HTR-8/SVneo (cell line): Measurements from ENCODE around the gene POMT2.

Source experiments
- DNase-seq: peaks from one replicate; pipeline ENCODE4 v3.0.0; 2011; ENCODE audit warnings: low spot score, mixed read lengths; ENCODE audit not compliant: insufficient read length
- FAIRE-seq: peaks from 2 replicates; lab custom pipeline; 2011; peaks lifted over from hg19 to GRCh38; lab: Jason Lieb, UNC

Gene POMT2

DNA sequence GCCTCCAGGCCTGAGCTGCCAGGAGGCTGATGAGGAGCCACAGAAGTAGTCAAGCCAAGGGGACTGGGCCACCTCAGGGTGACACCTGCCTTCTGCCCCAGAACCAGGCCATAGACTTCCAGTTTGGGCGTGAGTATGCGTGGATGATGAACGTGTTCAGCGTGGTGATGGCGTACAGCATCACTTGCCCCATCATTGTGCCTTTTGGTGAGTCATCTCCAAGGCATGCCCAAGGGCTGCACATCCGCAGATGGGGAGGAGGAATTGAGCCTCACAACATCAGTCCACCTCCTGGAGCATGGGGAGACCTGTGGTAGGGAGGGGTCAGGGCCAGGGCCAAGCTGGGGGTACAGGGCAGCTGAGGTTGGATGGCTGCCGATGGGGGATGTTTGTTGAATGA is 72.0 kb downstream of the POMT2 start:
- no peak for DNase-seq
- FAIRE-seq, result peak; percentile 80

DNA sequence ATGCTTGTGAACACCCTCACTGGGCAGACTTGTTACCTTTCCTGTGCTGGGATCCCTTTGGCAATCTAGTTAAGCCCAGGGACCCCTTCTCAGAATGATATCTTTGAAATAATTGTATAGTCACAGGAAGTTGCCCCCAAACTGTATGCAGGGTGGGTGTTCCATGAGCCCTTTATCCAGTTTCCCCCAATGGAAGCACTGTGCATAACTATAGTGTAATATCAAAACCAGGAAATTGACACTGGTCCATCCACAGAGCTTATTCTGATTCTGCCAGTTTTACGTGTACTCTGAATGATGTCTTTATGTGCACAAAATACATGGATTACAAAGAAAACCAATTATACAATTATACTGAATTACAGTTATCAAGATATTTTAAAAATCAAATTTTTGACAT is 73.9 kb downstream of the POMT2 start:
- FAIRE-seq (no peak), DNase-seq (no peak)

DNA sequence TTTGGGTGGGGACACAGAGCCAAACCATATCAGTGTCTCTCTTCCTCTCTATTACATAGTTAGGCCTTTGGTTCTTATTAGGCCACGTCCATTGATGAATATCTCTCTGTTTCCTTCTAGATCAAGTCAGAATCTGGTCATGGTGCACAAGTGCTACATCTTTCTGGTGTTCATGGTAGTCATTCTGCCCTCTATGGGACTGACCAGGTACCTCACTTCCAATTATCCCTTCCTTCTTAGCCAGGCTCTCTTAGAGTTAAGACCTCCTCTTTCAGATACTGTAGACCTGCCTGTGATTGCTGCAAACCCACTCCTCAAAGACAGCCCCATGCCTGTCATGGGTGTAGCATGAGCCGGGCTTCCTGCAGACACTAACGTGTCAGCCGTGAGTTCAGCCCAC is 74.9 kb downstream of the POMT2 start:
- DNase-seq (no peak), FAIRE-seq (no peak)

DNA sequence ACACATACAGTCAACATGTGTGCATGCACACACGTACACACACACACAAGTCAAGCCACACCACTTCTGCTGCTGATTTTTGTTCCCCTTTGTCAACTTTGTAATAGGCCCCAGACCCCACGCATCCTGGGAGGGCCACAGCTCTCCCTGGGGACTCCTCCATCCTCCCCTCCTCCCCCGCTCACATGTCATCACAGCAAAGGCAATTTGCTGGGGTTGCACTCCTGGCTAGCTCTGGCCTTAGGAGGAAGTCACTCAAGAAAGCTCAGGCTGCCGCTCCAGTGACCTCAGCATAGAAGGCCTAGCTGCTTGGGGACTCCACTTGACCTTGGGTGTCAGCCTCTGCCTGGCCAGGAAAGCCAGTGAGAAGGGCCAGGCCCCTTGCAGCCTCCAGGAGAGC is 76.8 kb downstream of the POMT2 start:
- DNase-seq, result no peak

DNA sequence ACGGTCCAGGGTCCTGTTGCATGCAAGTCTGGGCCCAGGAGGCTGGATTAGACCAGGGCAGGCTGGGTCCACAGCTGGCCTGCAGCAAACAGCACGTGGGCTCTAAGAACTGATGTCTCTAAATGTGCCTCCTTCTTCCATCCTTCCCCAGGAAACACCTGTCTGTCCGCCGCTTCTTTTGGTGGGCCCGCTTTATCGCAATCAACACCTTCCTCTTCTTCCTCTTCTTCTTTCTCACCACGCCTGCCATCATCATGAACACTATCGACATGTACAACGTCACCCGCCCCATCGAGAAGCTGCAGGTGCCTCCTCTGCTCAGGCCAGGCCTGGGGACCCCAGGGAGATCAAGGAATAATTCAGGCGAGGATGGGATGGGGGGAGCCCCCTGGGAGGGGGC is 77.9 kb downstream of the POMT2 start:
- FAIRE-seq (no peak), DNase-seq (no peak)

More for the DNA sequence above, 76.8 kb downstream of the POMT2 start:
- no peak for FAIRE-seq

DNA sequence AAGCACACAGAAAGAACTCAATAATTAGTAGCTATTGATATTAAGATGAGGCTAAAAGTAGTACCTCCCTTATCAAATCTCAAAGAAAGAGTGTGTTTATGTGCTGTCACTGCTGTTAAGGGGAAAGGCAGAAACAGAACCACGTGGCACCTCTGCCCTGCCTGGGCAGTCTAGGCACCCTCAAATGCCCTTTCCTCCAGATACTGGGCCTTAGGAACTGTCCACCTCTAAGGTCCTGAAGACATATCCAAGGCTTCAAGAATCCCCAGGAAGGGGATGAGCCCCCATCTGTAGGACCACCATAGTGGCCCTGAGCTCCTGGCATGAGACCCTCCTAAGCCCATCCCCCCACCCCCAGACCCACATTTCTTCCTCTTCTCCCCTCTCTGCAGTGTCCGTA is 78.7 kb downstream of the POMT2 start:
- peak; percentile 46 for FAIRE-seq

DNA sequence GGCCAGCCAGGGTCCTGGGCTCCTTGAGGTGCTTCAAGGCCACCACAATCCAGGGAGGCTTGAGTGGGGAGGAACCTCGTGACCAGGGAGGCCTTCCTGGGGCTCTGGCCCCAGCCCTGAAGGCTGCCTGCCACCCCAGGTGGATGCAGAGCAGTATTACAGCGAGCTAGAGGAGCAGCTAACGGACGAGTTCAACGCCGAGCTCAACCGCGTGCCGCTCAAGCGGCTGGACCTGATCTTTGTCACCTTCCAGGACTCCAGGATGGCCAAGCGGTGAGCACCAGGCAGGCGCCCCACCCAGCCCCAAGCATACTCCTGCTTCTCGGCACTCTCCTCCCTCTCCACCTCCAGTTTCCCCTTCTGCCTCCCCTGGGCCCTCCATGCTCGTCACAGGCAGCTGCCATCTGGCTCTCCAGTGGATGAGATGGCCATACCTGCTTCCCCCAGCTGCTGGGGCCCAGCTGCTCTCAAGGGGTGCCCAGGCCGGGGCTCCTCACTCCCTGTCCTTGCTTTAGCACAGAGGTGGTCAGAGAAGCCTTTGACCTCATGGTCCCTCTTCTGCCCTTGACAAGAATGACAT is 80.3 kb downstream of the POMT2 start:
- DNase-seq (no peak), FAIRE-seq (no peak)

More for the DNA sequence above, 78.7 kb downstream of the POMT2 start:
- no peak for DNase-seq

DNA sequence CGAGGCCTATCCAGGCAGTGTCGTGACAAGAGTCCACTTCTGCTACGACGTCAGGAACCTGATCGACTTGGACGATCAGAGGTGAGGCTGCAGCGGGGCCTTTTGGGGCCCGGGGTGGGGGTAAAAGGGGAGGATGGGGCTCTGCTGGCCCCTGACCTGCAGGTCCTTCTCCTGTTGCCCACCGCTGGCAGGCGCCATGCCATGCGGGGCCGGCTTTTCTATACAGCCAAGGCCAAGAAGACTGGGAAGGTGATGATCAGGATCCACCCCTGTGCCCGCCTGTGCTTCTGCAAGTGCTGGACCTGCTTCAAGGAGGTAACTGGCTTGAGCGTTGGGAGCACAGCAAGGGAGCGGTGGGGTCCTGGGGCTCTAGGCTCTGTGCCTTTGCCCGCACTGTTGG is 81.3 kb downstream of the POMT2 start:
- no peak for DNase-seq
- no peak for FAIRE-seq

DNA sequence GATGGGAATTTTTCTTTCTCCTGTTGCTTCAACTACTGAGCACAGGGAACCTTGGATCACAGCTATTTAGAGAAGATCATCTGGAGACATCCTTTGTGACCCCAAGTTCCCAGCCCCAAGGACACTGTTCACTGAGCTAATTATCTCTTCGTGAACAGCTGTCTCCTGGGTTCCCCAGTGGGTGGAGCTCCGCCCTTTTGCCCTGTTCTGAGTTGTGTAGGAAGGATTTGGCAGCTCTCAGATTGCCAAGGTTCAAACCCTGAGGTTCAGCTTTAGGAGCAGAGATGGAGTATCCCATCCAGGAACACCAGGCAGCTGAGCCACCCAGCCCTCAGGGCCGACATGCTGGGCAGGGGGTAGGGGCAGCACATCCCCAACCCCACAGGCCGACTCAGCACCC is 81.7 kb downstream of the POMT2 start:
- FAIRE-seq (no peak), DNase-seq (no peak)

DNA sequence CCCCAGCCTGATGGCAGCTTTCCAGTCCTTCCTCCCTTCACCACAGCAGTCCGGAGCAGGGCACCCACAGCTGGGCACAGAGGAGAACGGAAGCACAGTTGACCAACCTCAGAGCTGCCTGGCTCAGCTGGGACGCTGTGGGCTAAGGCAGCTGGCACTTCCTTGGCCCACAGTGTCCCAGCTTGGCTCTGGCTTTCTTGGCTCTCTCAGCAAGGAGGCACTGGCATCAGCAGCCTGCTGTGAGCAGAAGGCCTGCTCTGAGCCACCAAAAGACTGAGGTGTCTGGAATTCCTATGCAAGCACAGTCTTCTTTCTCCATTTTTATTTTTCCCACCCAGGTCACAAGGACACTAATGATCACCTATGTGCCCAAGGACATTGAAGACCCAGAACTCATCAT is 82.3 kb downstream of the POMT2 start:
- FAIRE-seq, result no peak
- DNase-seq, result no peak

DNA sequence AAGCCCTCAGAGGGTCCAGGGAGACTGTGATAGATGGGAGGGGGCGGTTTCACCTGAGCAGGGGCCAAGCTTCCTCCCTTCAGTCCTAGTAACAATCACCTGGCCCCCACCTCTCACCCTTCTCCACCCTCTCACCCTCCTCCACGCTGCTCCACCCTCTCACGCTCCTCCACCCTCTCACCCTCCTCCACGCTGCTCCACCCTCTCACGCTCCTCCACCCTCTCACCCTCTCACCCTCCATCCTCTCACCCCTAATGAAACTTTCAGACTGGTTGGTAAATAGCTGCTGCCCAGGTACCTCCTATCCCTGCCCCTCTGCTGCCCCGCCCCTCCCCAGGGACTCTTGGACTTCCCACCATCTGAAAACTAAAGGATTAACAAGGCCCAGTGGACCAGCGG is 83.9 kb downstream of the POMT2 start:
- DNase-seq, result no peak
- FAIRE-seq, result peak; percentile 44

DNA sequence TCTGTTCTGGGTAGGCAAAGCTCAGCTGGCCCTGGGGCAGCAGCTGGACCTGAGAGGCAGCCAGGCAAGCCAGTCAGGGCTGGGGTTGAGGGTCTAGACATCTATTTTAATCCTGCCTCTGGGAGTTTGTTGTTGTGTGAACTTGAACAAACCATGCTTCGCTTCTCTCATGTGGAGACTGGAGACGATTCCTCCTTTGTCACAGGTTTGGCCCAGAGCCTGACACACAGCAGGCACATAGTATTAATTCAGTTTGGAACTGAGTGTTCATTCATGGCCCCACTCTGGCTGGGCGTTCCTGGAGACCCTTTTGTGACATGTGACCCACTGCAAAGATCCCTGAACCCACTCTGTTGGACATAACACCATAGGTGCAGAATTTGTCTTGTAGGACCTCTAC is 89.0 kb downstream of the POMT2 start:
- FAIRE-seq, result no peak
- no peak for DNase-seq

DNA sequence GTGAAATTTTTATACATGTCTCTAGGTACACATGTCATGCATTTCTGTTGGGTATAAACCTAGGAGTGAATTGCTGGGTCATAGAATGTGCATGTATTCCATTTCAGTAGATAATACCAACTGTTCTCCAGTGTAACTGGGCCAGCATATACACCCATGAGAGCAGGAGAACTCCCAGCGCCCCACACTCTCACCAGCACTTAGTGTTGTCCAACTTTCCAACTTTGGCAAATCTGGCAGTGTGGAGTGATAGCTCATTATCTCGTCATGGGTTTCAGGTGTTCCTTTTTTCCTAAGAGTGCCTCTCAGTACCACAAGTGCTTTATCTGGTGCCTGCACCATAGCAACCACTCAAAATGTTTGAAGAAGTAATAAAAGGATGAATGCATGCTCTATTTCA is 89.8 kb downstream of the POMT2 start:
- FAIRE-seq (no peak), DNase-seq (no peak)

DNA sequence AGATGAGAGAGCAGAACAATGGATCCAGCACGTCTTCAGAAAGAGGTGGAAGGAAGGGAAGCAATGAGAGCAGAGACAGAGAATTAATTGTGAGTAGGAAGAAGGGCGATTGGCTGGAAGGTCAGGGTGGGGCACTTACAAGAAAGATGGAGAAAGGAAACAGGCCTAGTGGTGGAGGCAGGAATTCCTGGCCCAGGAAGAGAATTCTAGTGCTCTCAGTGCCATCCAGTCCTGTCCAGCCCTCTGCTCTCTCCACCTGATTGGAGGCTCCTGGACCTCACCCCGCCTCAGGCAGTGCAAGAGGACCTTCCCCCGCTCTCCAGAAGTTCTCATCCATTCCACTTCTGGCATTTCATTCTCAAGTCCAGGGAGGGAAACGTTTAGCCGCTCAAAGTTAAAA is 92.6 kb downstream of the POMT2 start:
- peak; percentile 85 for FAIRE-seq
- DNase-seq, result no peak

DNA sequence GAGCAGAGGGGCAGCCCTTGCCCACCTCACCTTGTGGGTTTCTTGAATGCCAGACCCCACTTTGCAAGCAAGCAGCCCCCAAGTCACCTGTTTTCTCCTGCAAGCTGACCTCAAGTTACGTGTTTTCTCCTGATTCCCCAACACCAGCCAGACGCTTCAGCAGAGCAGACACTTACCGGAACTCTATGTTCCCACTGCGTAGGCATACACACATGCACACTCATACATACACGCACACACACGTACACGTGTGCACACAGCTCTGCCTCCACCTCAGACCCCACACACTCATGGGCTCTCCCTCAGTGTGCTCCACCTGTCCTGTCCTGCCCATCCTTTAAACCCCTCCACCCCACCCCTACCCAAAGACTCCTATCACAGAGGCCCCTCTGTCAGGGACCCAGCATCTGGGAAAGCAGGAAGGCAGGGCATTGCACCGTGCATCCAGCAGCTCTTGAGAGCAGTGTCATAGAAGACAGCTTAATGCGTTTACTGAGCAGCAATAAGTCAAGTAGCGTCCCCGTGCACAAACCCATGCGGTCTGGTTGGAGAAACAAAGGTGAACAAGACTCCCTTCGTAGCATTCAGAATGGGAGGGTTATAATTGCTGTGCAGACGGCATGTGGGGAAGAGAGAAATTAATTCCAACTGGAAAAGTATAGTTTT is 94.7 kb downstream of the POMT2 start:
- no peak for DNase-seq
- no peak for FAIRE-seq

DNA sequence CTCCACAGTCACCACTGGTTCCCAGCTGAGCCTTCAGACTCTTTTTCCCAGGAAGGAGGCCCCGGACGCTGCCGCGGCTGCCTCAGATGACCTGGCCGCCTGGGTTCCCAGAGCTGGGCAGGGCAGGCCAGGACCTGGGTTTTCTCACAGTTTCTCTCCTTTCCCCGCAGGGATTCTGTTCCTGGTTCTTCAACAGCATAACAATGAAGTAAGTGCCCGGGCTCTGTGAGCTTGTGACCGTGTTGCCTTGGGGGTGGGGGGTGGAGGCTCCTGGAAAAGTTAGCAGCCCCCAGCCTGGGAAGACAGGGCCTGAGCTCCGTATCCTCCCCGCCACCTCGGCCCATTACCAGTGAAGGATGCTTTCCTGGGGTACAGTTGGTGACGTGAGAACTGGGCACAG is 95.4 kb downstream of the POMT2 start:
- DNase-seq (no peak), FAIRE-seq (no peak)
